ENCODE results near the gene SLC5A10. TPM values are rescaled to one million over a fixed set of nuclear protein-coding genes. Genes with fewer than 3 reads are reported as not detected.

The SLC5A10 gene
- total and polyA plus RNA-seq, 4 donors: 0.05 to 0.23 (median 0.15) TPM

- TF ChIP-seq FOXA2 (IDR thresholded peaks at IDR 0.05) (no peak), CTCF (IDR thresholded peaks at IDR 0.05; ENCODE audit: low read depth, low read length, missing input control) (no peak), TAF1 (conservative IDR thresholded peaks at IDR 0.05) (no peak), ATF3 (IDR thresholded peaks at IDR 0.05) (no peak), GABPA (IDR thresholded peaks at IDR 0.05 in 1 of 2, conservative IDR thresholded peaks at IDR 0.05 in 1 of 2) (no peak), HNF4G (IDR thresholded peaks at IDR 0.05) (no peak), NR2F2 (IDR thresholded peaks at IDR 0.05) (no peak), JUND (IDR thresholded peaks at IDR 0.05) (no peak), RAD21 (IDR thresholded peaks at IDR 0.05) (no peak), FOXA1 (IDR thresholded peaks at IDR 0.05) (no peak), EGR1 (IDR thresholded peaks at IDR 0.05; ENCODE audit: low read depth in 2 of 2) (no peak), RXRA (IDR thresholded peaks at IDR 0.05) (no peak), SP1 (IDR thresholded peaks at IDR 0.05) (no peak), REST (IDR thresholded peaks at IDR 0.05) (no peak)
- Histone ChIP-seq H3K9me3 (ENCODE audit: control insufficient read depth in 4 of 4, low read length in 3 of 4) (no peaks in the 10 kb centered on the region), H3K4me1 (ENCODE audit: control insufficient read depth in 4 of 4, insufficient read depth in 4 of 4, low read length in 3 of 4) (peaks cover 0 to 5% (median 1%) of the 10 kb centered on the region in 4 donors), H3K36me3 (ENCODE audit: control insufficient read depth in 4 of 4, insufficient read depth in 3 of 4, low read depth in 1 of 4, low read length in 3 of 4) (peaks cover 0 to 2% (median 0%) of the 10 kb centered on the region in 4 donors), H3K4me3 (ENCODE audit: low read depth in 1 of 3, low read length in 3 of 3) (no peak overlapping the region), H3K27ac (ENCODE audit: low read depth in 1 of 2, low read length in 2 of 2) (no peak overlapping the region), H3K9ac (ENCODE audit: low read depth in 1 of 2, low read length in 2 of 2) (no peak overlapping the region), H3K27me3 (ENCODE audit: control insufficient read depth in 4 of 4, insufficient read depth in 4 of 4, low read length in 3 of 4) (no peaks in the 10 kb centered on the region)
- 97% methylated on average over 24 of the region's 24 CpGs for WGBS
- no peak for DNase-seq (ENCODE audit: low spot score)
Measured at GRCh38 chr17:19021622-19022083, 69.7 kb downstream of the SLC5A10 start.

- H3K27ac ChIP-seq (ENCODE audit: low read depth in 1 of 2, low read length in 2 of 2): no peak overlapping the region
- no peaks in the 10 kb centered on the region for H3K27me3 ChIP-seq (ENCODE audit: control insufficient read depth in 4 of 4, insufficient read depth in 4 of 4, low read length in 3 of 4)
- no peak overlapping the region for H3K9ac ChIP-seq (ENCODE audit: low read depth in 1 of 2, low read length in 2 of 2)
- no peak overlapping the region for H3K4me3 ChIP-seq (ENCODE audit: low read depth in 1 of 3, low read length in 3 of 3)
- H3K36me3 ChIP-seq (ENCODE audit: control insufficient read depth in 4 of 4, insufficient read depth in 3 of 4, low read depth in 1 of 4, low read length in 3 of 4): peaks cover 0 to 2% (median 0%) of the 10 kb centered on the region in 4 donors
- 93% methylated on average over 5 of the region's 5 CpGs for WGBS
- peaks cover 0 to under 1% (median 0%) of the 10 kb centered on the region in 4 donors for H3K4me1 ChIP-seq (ENCODE audit: control insufficient read depth in 4 of 4, insufficient read depth in 4 of 4, low read length in 3 of 4)
- H3K9me3 ChIP-seq (ENCODE audit: control insufficient read depth in 4 of 4, low read length in 3 of 4): no peaks in the 10 kb centered on the region
- no peak for DNase-seq (ENCODE audit: low spot score)
- no peak for TF ChIP-seq MAX (IDR thresholded peaks at IDR 0.05)
- TF ChIP-seq CTCF (IDR thresholded peaks at IDR 0.05; ENCODE audit: low read depth, low read length, missing input control): no peak
- TF ChIP-seq RAD21 (IDR thresholded peaks at IDR 0.05): no peak
- no peak for TF ChIP-seq TAF1 (conservative IDR thresholded peaks at IDR 0.05)
- no peak for TF ChIP-seq JUND (IDR thresholded peaks at IDR 0.05)
- no peak for TF ChIP-seq YY1 (IDR thresholded peaks at IDR 0.05)
- no peak for TF ChIP-seq ATF3 (IDR thresholded peaks at IDR 0.05)
- TF ChIP-seq RXRA (IDR thresholded peaks at IDR 0.05): no peak
- TF ChIP-seq FOXA1 (IDR thresholded peaks at IDR 0.05): no peak
- TF ChIP-seq SP1 (IDR thresholded peaks at IDR 0.05): no peak
- TF ChIP-seq GABPA (IDR thresholded peaks at IDR 0.05 in 1 of 2, conservative IDR thresholded peaks at IDR 0.05 in 1 of 2): no peak
- no peak for TF ChIP-seq NR2F2 (IDR thresholded peaks at IDR 0.05)
- no peak for TF ChIP-seq REST (IDR thresholded peaks at IDR 0.05)
- TF ChIP-seq EGR1 (IDR thresholded peaks at IDR 0.05; ENCODE audit: low read depth in 2 of 2): no peak
Measured at GRCh38 chr17:19022128-19022527, 70.2 kb downstream of the SLC5A10 start.

Data from liver (tissue), 9 donors.